WTC11 (cell line): ENCODE measurements around the gene WDR1. TPM values are rescaled to one million over a fixed set of nuclear protein-coding genes. Genes with fewer than 3 reads are reported as not detected.

ENCODE experiments used
- ATAC-seq: fragments of 200-7000 bp; cut with Tn5 transposase; 2 replicates; pipeline ENCODE4 v1.10.0; 2021; ENCODE audit warnings: mild to moderate bottlenecking, moderate library complexity
- CTCF ChIA-PET: fragments of 300-600 bp; sonication (Branson Sonifier 250); formaldehyde crosslinking; loops from one replicate; lab custom pipeline; 2021; ENCODE audit warnings: antibody characterized with exemption; lab: Charles Lee
- POLR2A ChIA-PET: fragments of 350-600 bp; sonication (Branson Sonifier 250); formaldehyde crosslinking; loops from one replicate; lab custom pipeline; 2021; ENCODE audit warnings: antibody characterized with exemption; lab: Charles Lee
- DNase-seq: peaks from one replicate; pipeline ENCODE4 v3.0.0; 2021; ENCODE audit warnings: low spot score
- H3K27ac Mint-ChIP-seq: 2 replicates; pipeline ENCODE4 v1.8.0; 2021; ENCODE audit warnings: mixed read lengths
- H3K27me3 Mint-ChIP-seq: 2 replicates; pipeline ENCODE4 v1.8.0; 2021; ENCODE audit warnings: low read depth, mild to moderate bottlenecking, moderate library complexity, mixed read lengths
- H3K36me3 Mint-ChIP-seq: 2 replicates; pipeline ENCODE4 v1.8.0; 2021; ENCODE audit warnings: mixed read lengths
- H3K4me1 Mint-ChIP-seq: 2 replicates; pipeline ENCODE4 v1.8.0; 2022; ENCODE audit warnings: mixed read lengths
- H3K4me3 Mint-ChIP-seq: 2 replicates; pipeline ENCODE4 v1.8.0; 2021; ENCODE audit warnings: mild to moderate bottlenecking, moderate library complexity, mixed read lengths
- H3K9me3 Mint-ChIP-seq: 2 replicates; pipeline ENCODE4 v1.8.0; 2021; ENCODE audit warnings: mixed read lengths
- ATF2 ChIP-seq: sonication (generic); formaldehyde crosslinking; IDR thresholded peaks from 2 replicates; pipeline ENCODE4 v1.8.1; 2022; ENCODE audit warnings: low read depth, missing genetic modification reagents, borderline replicate concordance
- ATF6 ChIP-seq: sonication (generic); formaldehyde crosslinking; IDR thresholded peaks from 2 replicates; pipeline ENCODE4 v1.8.1; 2023; ENCODE audit warnings: mild to moderate bottlenecking, missing genetic modification reagents
- CBFB ChIP-seq: sonication (generic); formaldehyde crosslinking; IDR thresholded peaks from 2 replicates; pipeline ENCODE4 v1.8.1; 2022; ENCODE audit warnings: mild to moderate bottlenecking, low read depth, missing genetic modification reagents
- ETV6 ChIP-seq: sonication (generic); formaldehyde crosslinking; IDR thresholded peaks from 2 replicates; pipeline ENCODE4 v1.8.1; 2022; ENCODE audit warnings: mild to moderate bottlenecking, missing genetic modification reagents
- GTF2I ChIP-seq: fragments of 250-450 bp; sonication (Bioruptor Pico); conservative IDR thresholded peaks from 2 replicates; pipeline ENCODE4 v1.4.0; 2021; ENCODE audit warnings: mild to moderate bottlenecking
- HMGA2 ChIP-seq: fragments of 250-450 bp; sonication (Bioruptor Pico); IDR thresholded peaks from 2 replicates; pipeline ENCODE4 v1.4.0; 2021; ENCODE audit warnings: mild to moderate bottlenecking, moderate library complexity
- NR2C2 ChIP-seq: sonication (generic); formaldehyde crosslinking; IDR thresholded peaks from 2 replicates; pipeline ENCODE4 v1.8.0; 2022; ENCODE audit warnings: mild to moderate bottlenecking, missing genetic modification reagents
- SP1 ChIP-seq: sonication (generic); formaldehyde crosslinking; conservative IDR thresholded peaks from 2 replicates; pipeline ENCODE4 v1.8.1; 2022; ENCODE audit warnings: missing genetic modification reagents
- ZNF232 ChIP-seq: sonication (generic); formaldehyde crosslinking; IDR thresholded peaks from 2 replicates; pipeline ENCODE4 v1.8.0; 2022; ENCODE audit warnings: mild to moderate bottlenecking, missing genetic modification reagents
- total RNA-seq: library from RNA; stranded (reverse); gene quantifications from 3 replicates; pipeline ENCODE4 v1.2.3, GENCODE V29; 2021
- TF ChIP-seq, protein P1 (sequence below): sonication (generic); formaldehyde crosslinking; IDR thresholded peaks from 2 replicates; pipeline ENCODE4 v1.8.1; 2023; ENCODE audit warnings: mild to moderate bottlenecking, moderate library complexity, missing genetic modification reagents
- TF ChIP-seq, protein P2 (sequence below): sonication (generic); formaldehyde crosslinking; IDR thresholded peaks from 2 replicates; pipeline ENCODE4 v1.8.0; 2023; ENCODE audit warnings: missing genetic modification reagents, mild to moderate bottlenecking, borderline replicate concordance
- TF ChIP-seq, protein P3 (sequence below): sonication (generic); formaldehyde crosslinking; IDR thresholded peaks from 2 replicates; pipeline ENCODE4 v1.8.1; 2022; ENCODE audit warnings: mild to moderate bottlenecking, moderate library complexity, missing genetic modification reagents
- TF ChIP-seq, protein P4 (sequence below): fragments of 250-450 bp; sonication (Bioruptor Pico); IDR thresholded peaks from 2 replicates; pipeline ENCODE4 v1.8.0; 2021; ENCODE audit warnings: mild to moderate bottlenecking

WDR1 gene
- total RNA-seq, 1 experiment from 2014 or later = 288 TPM

- peak overlapping the region; percentile 93 for H3K27ac Mint-ChIP-seq
Measured at GRCh38 chr4:10091531-10092181, 24.9 kb downstream of the WDR1 start.

More at GRCh38 chr4:10091531-10092181, 24.9 kb downstream of the WDR1 start:
- no peak for TF ChIP-seq SP1 (CRISPR knock-in tag)
- no peak for TF ChIP-seq ETV6 (CRISPR knock-in tag)
- TF ChIP-seq, protein P1, sequence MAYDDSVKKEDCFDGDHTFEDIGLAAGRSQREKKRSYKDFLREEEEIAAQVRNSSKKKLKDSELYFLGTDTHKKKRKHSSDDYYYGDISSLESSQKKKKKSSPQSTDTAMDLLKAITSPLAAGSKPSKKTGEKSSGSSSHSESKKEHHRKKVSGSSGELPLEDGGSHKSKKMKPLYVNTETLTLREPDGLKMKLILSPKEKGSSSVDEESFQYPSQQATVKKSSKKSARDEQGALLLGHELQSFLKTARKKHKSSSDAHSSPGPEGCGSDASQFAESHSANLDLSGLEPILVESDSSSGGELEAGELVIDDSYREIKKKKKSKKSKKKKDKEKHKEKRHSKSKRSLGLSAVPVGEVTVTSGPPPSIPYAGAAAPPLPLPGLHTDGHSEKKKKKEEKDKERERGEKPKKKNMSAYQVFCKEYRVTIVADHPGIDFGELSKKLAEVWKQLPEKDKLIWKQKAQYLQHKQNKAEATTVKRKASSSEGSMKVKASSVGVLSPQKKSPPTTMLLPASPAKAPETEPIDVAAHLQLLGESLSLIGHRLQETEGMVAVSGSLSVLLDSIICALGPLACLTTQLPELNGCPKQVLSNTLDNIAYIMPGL = no peak
- no peak for TF ChIP-seq HMGA2 (CRISPR knock-in tag)
- TF ChIP-seq ATF6 (CRISPR knock-in tag) = no peak
- TF ChIP-seq, protein P2, sequence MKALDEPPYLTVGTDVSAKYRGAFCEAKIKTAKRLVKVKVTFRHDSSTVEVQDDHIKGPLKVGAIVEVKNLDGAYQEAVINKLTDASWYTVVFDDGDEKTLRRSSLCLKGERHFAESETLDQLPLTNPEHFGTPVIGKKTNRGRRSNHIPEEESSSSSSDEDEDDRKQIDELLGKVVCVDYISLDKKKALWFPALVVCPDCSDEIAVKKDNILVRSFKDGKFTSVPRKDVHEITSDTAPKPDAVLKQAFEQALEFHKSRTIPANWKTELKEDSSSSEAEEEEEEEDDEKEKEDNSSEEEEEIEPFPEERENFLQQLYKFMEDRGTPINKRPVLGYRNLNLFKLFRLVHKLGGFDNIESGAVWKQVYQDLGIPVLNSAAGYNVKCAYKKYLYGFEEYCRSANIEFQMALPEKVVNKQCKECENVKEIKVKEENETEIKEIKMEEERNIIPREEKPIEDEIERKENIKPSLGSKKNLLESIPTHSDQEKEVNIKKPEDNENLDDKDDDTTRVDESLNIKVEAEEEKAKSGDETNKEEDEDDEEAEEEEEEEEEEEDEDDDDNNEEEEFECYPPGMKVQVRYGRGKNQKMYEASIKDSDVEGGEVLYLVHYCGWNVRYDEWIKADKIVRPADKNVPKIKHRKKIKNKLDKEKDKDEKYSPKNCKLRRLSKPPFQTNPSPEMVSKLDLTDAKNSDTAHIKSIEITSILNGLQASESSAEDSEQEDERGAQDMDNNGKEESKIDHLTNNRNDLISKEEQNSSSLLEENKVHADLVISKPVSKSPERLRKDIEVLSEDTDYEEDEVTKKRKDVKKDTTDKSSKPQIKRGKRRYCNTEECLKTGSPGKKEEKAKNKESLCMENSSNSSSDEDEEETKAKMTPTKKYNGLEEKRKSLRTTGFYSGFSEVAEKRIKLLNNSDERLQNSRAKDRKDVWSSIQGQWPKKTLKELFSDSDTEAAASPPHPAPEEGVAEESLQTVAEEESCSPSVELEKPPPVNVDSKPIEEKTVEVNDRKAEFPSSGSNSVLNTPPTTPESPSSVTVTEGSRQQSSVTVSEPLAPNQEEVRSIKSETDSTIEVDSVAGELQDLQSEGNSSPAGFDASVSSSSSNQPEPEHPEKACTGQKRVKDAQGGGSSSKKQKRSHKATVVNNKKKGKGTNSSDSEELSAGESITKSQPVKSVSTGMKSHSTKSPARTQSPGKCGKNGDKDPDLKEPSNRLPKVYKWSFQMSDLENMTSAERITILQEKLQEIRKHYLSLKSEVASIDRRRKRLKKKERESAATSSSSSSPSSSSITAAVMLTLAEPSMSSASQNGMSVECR = no peak
- no peak for TF ChIP-seq CBFB (CRISPR knock-in tag)
- no peak for TF ChIP-seq ATF2
- TF ChIP-seq ZNF232 (CRISPR knock-in tag) = no peak
- TF ChIP-seq GTF2I (CRISPR knock-in tag) = no peak
- TF ChIP-seq, protein P3, sequence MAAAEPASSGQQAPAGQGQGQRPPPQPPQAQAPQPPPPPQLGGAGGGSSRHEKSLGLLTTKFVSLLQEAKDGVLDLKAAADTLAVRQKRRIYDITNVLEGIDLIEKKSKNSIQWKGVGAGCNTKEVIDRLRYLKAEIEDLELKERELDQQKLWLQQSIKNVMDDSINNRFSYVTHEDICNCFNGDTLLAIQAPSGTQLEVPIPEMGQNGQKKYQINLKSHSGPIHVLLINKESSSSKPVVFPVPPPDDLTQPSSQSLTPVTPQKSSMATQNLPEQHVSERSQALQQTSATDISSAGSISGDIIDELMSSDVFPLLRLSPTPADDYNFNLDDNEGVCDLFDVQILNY (CRISPR knock-in tag) = no peak
- no peak for TF ChIP-seq NR2C2 (CRISPR knock-in tag)
- TF ChIP-seq, protein P4, sequence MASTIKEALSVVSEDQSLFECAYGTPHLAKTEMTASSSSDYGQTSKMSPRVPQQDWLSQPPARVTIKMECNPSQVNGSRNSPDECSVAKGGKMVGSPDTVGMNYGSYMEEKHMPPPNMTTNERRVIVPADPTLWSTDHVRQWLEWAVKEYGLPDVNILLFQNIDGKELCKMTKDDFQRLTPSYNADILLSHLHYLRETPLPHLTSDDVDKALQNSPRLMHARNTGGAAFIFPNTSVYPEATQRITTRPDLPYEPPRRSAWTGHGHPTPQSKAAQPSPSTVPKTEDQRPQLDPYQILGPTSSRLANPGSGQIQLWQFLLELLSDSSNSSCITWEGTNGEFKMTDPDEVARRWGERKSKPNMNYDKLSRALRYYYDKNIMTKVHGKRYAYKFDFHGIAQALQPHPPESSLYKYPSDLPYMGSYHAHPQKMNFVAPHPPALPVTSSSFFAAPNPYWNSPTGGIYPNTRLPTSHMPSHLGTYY = no peak
- no peaks in the 10 kb centered on the region for H3K9me3 Mint-ChIP-seq
- peaks cover 82% of the 10 kb centered on the region for H3K36me3 Mint-ChIP-seq
- peaks cover 23% of the 10 kb centered on the region for H3K4me1 Mint-ChIP-seq
- POLR2A ChIA-PET = no interaction called here
- CTCF ChIA-PET = no interaction called here
- DNase-seq = no peak
- ATAC-seq = no peak
- no peaks in the 10 kb centered on the region for H3K27me3 Mint-ChIP-seq
- H3K4me3 Mint-ChIP-seq = no peak overlapping the region
